ENCODE results near the gene APOBEC3A.

DNA sequence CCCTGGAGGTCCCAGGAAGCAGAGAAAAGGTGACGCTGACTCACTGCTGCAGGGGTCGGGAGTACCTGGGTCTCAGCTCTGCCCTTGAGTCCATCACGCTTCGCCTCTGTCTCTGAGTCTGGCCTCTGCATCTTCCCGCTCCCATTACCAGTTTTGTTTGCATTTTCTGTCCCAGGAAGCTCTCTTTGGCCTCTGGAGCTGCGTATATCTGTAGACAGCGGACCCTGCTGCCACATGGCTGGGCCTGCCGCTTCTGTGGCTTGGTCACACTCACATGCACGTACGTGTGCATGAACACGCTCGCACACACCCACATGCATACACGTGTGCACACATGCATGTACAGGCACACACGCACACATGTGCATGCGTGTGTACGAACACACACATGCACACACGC lies 20.8 kb upstream of the APOBEC3A start:
- TF ChIP-seq, protein P1, sequence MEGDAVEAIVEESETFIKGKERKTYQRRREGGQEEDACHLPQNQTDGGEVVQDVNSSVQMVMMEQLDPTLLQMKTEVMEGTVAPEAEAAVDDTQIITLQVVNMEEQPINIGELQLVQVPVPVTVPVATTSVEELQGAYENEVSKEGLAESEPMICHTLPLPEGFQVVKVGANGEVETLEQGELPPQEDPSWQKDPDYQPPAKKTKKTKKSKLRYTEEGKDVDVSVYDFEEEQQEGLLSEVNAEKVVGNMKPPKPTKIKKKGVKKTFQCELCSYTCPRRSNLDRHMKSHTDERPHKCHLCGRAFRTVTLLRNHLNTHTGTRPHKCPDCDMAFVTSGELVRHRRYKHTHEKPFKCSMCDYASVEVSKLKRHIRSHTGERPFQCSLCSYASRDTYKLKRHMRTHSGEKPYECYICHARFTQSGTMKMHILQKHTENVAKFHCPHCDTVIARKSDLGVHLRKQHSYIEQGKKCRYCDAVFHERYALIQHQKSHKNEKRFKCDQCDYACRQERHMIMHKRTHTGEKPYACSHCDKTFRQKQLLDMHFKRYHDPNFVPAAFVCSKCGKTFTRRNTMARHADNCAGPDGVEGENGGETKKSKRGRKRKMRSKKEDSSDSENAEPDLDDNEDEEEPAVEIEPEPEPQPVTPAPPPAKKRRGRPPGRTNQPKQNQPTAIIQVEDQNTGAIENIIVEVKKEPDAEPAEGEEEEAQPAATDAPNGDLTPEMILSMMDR (IDR thresholded peaks at IDR 0.05), result no peak
- TF ChIP-seq EP300 (IDR thresholded peaks at IDR 0.05) (no peak), POLR2AphosphoS5 (IDR thresholded peaks at IDR 0.05) (no peak), POLR2A (IDR thresholded peaks at IDR 0.05) (no peak)

Data from sigmoid colon (tissue), 4 donors.